Measurements from ENCODE around the gene CNTFR.
"Not testable (repeated sequence)": the region's sequence is repeated elsewhere in the genome, so short reads cannot be mapped to it uniquely, and the experiment has no call there.

CNTFR gene

GRCh38 chr9:34555002-34555348 is 34.5 kb downstream of the CNTFR start:
- no peak for DNase-seq (ENCODE audit: low spot score)

DNA sequence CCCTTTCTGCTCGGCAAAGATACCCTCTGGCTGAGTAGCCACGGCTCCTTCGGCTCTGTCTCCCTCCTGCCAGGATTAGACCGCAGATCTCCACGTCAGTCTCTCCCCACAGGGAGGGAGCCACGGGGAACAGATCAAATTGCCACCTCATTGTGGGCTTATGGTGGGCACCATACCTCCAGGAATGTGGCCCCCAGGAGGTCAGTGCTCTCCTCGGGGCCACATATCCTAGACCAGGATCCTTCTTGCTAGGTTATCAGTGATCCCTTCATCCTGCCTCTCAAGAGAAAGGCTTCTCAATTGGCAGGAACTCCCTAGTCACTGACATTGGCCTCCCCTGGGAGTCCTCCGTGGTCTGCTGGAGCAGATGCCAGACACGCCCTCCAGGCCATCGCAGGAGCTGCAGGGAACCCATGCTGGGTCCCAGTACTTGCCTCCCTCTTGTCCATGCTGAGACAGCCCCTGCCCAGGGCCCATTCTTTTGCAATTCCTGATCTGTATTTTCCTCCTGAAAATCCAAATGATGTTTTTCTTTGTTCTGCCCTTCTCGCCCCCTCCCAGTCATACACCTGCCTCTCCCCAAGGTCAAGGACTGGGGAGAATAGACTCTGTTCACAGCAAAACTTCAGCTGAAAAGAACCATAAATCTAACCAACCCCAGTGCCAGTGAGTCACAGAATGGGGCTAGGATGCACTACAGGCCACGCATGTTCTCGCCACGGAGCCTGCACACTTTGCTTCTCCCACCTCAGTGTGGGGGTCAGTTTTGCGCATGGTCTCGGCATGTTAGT is 35.1 kb downstream of the CNTFR start:
- DNase-seq (ENCODE audit: low spot score), result no peak

DNA sequence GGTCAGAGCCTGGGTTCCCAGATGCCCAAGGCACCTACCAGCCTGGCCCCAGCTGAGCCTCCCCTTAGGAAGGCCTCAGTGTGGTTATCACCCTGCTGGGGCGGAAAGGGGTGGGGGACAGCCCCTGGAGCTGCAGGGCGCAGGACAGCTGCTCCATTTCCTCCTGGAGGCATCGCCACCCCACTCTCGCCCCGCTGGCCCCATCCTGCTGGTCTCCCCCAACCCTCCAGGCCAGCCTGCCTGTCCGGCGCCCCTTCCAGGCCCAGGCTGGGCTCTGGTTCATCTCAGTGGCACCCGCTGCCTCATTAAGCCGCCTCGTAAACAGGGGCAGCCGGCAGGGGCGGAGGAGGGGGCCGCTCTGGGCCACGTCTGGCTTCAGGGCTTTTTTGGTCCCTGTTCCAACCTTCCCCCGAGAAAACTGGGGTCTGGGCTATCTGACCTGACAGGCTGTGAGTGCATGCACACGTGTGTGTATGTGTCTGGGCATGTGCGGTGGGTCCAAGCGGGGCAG is 36.0 kb downstream of the CNTFR start:
- no peak for DNase-seq (ENCODE audit: low spot score)

DNA sequence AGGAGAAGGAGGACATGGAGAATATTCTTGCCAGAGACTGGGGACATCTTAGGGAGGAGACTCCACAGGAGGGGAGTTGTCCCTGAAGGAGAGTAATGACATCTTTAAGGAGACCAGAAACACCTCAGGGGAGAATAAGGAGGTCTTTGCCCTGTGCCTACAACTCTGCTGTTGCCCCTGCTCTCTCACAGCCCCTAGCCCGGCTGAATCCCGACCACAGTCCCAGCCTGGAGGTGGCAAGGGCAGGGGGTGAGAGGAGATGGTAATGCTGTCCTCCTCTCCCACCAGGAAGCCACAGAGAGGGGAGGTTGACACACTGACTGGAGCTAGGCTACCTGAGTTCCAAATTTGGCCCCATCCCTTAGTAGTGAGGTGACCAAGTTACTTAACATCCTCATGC is 36.5 kb downstream of the CNTFR start:
- no peak for DNase-seq (ENCODE audit: low spot score)

- DNase-seq (ENCODE audit: low spot score), result no peak
Measured at GRCh38 chr9:34552606-34552981, 36.9 kb downstream of the CNTFR start.

- no peak for DNase-seq (ENCODE audit: low spot score)
Measured at GRCh38 chr9:34551751-34552605, 37.5 kb downstream of the CNTFR start.

DNA sequence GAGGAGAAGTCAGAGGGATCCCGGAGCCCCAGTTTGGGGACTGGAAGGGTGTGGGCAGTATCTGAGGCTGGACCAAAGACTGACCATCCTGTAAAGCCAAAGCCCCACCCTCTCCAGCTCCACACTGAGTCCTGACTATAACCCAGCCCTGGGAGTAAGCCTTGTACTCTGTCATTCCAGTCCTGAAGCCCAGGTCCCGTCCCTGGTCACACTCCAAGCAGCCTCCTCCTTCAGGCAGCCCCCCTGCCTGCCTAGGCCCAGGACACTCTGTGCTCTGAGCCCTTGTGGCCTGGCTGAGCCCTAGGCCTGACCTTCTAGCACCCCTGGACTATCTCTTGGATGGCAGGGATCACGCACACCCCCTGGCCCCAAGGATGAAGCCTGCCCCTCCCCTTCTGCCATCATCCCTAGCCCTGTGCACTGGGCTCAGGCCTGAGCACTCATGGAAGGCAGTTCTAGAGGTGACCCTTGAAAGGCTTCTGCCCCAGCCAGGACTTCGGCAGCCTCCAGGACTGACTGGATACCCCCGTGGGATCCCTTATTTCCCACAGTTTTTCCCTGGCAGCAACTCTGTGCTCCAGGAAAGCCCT is 38.7 kb downstream of the CNTFR start:
- no peak for DNase-seq (ENCODE audit: low spot score)

DNA sequence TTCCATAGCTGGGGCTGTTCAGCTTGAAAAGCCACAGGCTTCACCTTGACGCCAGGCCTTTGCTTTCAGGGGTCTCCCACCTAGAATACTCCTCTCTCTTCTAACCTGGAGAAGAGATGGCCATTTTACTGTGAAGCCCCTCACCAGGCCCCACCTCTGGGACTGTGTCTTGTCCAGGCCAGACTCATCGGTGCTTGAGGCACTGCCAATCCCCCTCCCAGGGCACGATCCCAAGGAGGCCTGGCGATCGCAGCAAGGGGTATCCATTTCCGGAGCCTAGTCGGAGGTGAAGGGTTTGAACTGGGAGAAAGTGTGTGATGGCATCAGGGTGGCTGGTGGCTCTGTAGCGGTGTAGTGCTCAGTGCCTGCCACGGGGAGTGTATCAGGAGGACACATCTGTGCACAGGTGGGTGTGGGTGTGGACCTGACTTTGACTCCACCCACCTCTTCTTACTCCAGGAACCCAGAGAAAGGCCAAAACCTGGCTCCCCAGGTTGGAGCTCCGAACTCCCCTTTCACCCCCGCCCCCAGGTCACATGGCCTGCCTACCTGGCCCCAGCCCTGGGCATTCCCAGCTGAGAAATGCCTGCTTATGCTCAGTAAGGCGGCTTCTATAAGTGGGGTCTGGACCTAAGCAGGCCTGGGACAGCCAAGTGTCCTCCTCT is 39.4 kb downstream of the CNTFR start:
- no peak for DNase-seq (ENCODE audit: low spot score)

DNA sequence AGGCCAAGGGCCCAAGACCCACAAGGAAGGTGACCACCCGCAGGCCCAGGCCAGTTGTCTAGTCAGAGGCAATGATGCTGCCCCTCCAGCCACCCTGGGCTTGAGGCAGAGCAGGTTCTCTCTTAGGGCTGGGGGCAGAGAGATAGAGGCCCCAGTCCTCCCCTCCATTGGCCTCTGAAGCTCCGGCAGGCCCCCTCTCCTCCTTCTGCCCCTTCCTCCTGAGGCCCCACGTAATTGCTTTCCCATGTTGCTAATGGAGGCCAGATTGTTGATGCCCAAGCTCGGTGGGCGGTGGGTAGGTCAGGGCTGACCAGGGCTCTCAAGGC is 40.2 kb downstream of the CNTFR start:
- DNase-seq (ENCODE audit: low spot score), result no peak

GRCh38 chr9:34547960-34548611 is 41.4 kb downstream of the CNTFR start:
- peak; percentile 62 for DNase-seq (ENCODE audit: low spot score)

- DNase-seq (ENCODE audit: low spot score), result peak; percentile 64
Measured at GRCh38 chr9:34546834-34547827, 42.4 kb downstream of the CNTFR start.

- DNase-seq (ENCODE audit: low spot score), result no peak
Measured at GRCh38 chr9:34546102-34546833, 43.3 kb downstream of the CNTFR start.

DNA sequence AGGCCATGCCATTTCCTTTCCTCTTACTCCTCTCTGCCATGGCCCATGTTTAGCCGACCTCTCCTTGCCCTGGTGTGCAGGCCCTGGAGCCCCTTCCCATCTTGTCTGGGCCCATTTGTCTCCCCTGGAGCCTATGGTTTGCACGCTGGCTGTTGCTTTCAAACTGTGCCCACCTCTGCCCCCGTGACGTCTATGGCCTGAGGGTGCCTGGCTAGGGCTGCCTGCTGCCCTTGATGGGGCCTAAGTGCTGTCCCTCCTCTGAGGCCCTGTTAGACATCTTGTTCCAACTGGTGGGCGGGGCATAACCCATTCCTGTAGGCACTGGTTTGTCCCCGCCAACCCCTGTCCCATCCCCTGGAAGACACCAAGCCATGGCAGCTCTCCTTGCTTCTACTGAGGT is 44.0 kb downstream of the CNTFR start:
- no peak for DNase-seq (ENCODE audit: low spot score)

GRCh38 chr9:34544035-34544434 is 45.5 kb downstream of the CNTFR start:
- DNase-seq (ENCODE audit: low spot score), result no peak

GRCh38 chr9:34541540-34541939 is 48.0 kb downstream of the CNTFR start:
- no peak for DNase-seq (ENCODE audit: low spot score)

GRCh38 chr9:34540827-34541226 is 48.7 kb downstream of the CNTFR start:
- DNase-seq (ENCODE audit: low spot score), result no peak

GRCh38 chr9:34536685-34537084 is 52.8 kb downstream of the CNTFR start:
- no peak for DNase-seq (ENCODE audit: low spot score)

DNA sequence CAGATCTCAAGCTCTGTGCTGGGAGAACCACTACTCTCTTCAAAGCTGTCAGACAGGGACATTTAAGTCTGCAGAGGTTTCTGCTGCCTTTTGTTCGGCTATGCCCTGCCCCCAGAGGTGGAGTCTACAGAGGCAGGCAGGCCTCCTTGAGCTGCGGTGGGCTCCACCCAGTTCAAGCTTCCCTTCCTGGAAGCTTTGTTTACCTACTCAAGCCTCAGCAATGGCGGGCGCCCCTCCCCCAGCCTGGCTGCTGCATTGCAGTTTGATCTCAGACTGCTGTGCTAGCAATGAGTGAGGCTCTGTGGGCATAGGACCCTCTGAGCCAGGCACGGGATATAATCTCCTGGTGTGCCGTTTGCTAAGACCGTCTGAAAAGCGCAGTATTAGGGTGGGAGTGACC is 57.5 kb downstream of the CNTFR start:
- DNase-seq (ENCODE audit: low spot score), result not testable (repeated sequence)

GRCh38 chr9:34526026-34526425 is 63.5 kb downstream of the CNTFR start:
- DNase-seq (ENCODE audit: low spot score), result no peak

GRCh38 chr9:34524349-34524748 is 65.2 kb downstream of the CNTFR start:
- no peak for DNase-seq (ENCODE audit: low spot score)

Data from putamen (tissue), 1 donor.